ENCODE measurements around the gene C11orf24. TPM values are rescaled to one million over a fixed set of nuclear protein-coding genes. Genes with fewer than 3 reads are reported as not detected.

The C11orf24 gene
- total RNA-seq, 1 donor from 2014 or later, result 41.8 TPM

GRCh38 chr11:68215087-68215445, 56.7 kb downstream of the C11orf24 start:
- no peak for DNase-seq (ENCODE audit: low spot score in 2 of 2, unreplicated experiment in 2 of 2)
- peaks cover 3% of the 10 kb centered on the region for H3K27me3 Mint-ChIP-seq (ENCODE audit: low read depth)
- H3K27ac Mint-ChIP-seq, result peak overlapping the region; percentile 86
- peaks cover 30% of the 10 kb centered on the region for H3K4me1 Mint-ChIP-seq
- no peaks in the 10 kb centered on the region for H3K9me3 Mint-ChIP-seq
- peak overlapping the region; percentile 74 for H3K4me3 Mint-ChIP-seq
- TF ChIP-seq, protein P1, sequence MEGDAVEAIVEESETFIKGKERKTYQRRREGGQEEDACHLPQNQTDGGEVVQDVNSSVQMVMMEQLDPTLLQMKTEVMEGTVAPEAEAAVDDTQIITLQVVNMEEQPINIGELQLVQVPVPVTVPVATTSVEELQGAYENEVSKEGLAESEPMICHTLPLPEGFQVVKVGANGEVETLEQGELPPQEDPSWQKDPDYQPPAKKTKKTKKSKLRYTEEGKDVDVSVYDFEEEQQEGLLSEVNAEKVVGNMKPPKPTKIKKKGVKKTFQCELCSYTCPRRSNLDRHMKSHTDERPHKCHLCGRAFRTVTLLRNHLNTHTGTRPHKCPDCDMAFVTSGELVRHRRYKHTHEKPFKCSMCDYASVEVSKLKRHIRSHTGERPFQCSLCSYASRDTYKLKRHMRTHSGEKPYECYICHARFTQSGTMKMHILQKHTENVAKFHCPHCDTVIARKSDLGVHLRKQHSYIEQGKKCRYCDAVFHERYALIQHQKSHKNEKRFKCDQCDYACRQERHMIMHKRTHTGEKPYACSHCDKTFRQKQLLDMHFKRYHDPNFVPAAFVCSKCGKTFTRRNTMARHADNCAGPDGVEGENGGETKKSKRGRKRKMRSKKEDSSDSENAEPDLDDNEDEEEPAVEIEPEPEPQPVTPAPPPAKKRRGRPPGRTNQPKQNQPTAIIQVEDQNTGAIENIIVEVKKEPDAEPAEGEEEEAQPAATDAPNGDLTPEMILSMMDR (IDR thresholded peaks at IDR 0.05; ENCODE audit: unreplicated experiment), result no peak
- H3K36me3 Mint-ChIP-seq, result no peaks in the 10 kb centered on the region

DNA sequence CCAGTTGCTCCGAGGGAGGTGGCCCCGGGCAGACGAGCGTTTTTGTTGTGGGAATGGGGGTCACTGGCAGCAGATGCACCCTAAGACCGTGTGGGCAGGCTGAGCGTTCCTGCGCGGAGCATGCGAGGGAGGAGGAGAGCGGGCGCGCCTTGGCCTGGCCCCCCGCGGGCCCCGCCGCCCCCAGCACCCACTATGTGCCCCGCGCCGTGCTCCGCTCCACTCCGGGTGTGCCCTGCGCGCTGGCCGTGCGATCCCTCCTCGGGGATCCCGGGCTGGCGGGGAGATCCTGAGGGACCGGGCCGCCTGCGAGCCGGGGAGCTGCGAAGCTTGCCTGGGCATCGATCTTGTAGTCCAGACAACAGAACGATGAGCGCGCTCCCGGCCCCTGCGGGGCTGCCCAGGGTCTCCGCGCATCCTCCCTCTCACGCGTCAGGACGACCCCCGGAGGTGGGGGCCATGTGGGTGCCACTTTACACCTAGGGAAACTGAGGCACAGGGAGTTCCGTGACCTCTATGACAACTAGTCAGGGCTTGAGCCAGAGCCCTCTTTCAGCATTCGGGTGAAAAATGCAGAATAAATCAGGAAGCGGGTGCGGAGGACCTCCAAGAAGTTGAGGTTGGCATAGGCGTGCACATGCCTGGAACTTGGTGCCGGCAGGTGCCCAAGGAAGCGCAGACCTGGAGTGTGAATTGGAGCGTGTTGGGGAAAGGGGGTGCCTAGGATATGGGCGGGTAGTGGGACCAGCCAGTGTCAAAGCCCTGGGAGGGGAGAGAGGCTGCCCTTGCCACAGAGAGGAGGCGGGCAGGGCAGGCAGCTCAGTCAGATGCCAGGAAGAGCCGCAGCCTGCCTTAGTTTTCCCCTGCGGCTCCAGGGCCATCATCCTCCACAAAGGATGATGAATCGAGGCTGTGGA, 57.3 kb downstream of the C11orf24 start:
- Mint-ChIP-seq H3K4me1 (peaks cover 30% of the 10 kb centered on the region), H3K27ac (peak overlapping the region; percentile 75), H3K27me3 (ENCODE audit: low read depth) (peaks cover 3% of the 10 kb centered on the region), H3K36me3 (no peaks in the 10 kb centered on the region), H3K9me3 (no peaks in the 10 kb centered on the region), H3K4me3 (peak overlapping the region; percentile 74)
- TF ChIP-seq, protein P1 (IDR thresholded peaks at IDR 0.05; ENCODE audit: unreplicated experiment), result no peak
- peak in 1 of 2 experiments; percentile 56 for DNase-seq (ENCODE audit: low spot score in 2 of 2, unreplicated experiment in 2 of 2)

DNA sequence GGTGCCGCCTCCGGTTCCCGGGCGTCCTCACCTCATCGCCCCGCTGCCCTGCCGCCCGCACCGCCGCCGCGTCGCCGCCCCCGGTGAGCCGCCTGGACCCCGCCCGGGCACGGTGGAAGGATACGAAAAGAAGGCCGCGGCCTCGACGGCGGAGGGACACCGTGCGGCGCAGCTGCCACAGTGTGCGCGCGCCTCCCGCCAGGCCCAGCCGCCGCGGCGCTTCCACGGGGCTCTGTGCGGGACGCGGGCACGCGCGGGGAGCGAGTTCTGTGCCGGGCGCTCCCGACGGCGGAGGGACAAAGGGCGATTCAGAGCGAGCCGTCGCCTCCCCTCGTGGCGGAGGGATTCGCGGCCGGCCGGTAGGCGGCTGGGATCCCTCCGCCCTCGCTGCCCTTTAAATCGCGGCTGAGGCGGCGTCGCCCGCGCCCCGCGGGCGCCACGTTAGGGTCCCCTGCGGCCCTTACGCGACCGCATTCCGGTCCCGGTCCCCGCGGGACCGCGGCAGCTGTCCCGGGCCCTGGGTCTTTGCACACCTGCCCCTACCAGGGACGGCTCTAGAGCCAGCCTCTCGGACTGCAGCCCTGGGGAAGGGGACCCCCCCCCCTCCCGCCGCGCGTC, 58.1 kb downstream of the C11orf24 start:
- peaks cover 3% of the 10 kb centered on the region for H3K27me3 Mint-ChIP-seq (ENCODE audit: low read depth)
- H3K9me3 Mint-ChIP-seq, result no peaks in the 10 kb centered on the region
- H3K36me3 Mint-ChIP-seq, result no peaks in the 10 kb centered on the region
- TF ChIP-seq, protein P1 (IDR thresholded peaks at IDR 0.05; ENCODE audit: unreplicated experiment), result peak; percentile 51
- peak overlapping the region; percentile 74 for H3K4me3 Mint-ChIP-seq
- peak overlapping the region; percentile 43 for H3K27ac Mint-ChIP-seq
- H3K4me1 Mint-ChIP-seq, result peaks cover 34% of the 10 kb centered on the region
- DNase-seq (ENCODE audit: low spot score in 2 of 2, unreplicated experiment in 2 of 2), result peak; percentile 91 to 94

- no peaks in the 10 kb centered on the region for H3K36me3 Mint-ChIP-seq
- H3K27me3 Mint-ChIP-seq (ENCODE audit: low read depth), result peaks cover 3% of the 10 kb centered on the region
- H3K4me3 Mint-ChIP-seq, result peak within 1 kb of the TSS; percentile 90
- no peaks in the 10 kb centered on the region for H3K9me3 Mint-ChIP-seq
- TF ChIP-seq, protein P1 (IDR thresholded peaks at IDR 0.05; ENCODE audit: unreplicated experiment), result no peak
- H3K4me1 Mint-ChIP-seq, result peaks cover 36% of the 10 kb centered on the region
- DNase-seq (ENCODE audit: low spot score in 2 of 2, unreplicated experiment in 2 of 2), result peak in 1 of 2 experiments; percentile 81
- peak within 1 kb of the TSS; percentile 95 for H3K27ac Mint-ChIP-seq
Measured at GRCh38 chr11:68213135-68213515, 58.6 kb downstream of the C11orf24 start, which contains the start of gene KMT5B. KMT5B (minus strand) TSS chr11:68213296; CDS start chr11:68190076, 23,220 bp downstream.

- DNase-seq (ENCODE audit: low spot score in 2 of 2, unreplicated experiment in 2 of 2), result peak; percentile 50 to 62
- Mint-ChIP-seq H3K27ac (peak overlapping the region; percentile 95), H3K9me3 (no peaks in the 10 kb centered on the region), H3K36me3 (no peaks in the 10 kb centered on the region), H3K4me3 (peak overlapping the region; percentile 90), H3K4me1 (peaks cover 36% of the 10 kb centered on the region), H3K27me3 (ENCODE audit: low read depth) (peaks cover 3% of the 10 kb centered on the region)
- TF ChIP-seq, protein P1 (IDR thresholded peaks at IDR 0.05; ENCODE audit: unreplicated experiment), result no peak
Measured at GRCh38 chr11:68212421-68213134, 59.2 kb downstream of the C11orf24 start.

Data from mesothelial cell of epicardium (in vitro differentiated cells).